ENCODE data around the gene HPCAL4. TPM values are rescaled to one million over a fixed set of nuclear protein-coding genes. Genes with fewer than 3 reads are reported as not detected.

Gene HPCAL4
- total RNA-seq (2014; rRNA removed; shearing (Covaris generic)) = 0.02 TPM in 1 of 2 replicates, not detected in the other
- polyA plus RNA-seq (2014; cell fraction: nucleus; rRNA removed) = not detected in 2 replicates

DNA sequence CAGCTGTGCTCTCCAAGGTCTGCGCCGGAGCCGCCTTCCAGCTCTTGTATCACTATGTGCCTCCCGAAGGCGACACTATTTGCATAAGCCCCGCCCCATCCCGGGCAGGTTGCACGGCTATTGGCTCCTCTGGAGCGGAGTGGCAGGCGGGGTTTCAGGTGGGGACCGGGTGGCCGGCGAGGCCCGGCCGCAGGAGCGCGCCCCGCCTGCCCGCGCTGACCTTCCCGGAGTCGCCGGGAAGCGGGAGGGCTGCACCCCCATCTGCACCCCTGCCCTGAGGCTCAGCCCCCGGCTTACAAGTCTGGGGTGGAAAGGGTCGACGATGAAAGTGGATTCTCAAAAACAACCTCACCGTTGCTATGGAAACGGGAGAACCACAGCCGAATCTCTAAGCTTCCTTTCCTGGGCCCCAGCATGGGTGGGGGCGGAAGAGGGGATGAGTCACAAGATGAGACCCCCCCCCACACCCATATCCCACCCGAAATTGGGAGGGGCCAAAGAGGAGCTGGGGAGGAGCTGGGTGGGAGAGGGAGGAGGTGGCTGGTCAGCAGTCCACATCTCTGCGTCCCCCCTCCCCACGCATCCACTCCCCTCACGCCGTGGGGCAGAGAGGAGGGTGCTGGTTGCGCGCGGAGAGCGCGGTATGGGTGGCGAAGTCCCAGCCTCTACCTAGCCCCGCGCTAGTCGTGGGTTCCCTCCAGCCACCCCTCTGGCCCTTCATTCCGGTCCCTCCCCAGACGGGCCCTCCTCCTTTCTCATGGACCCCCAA is at the start of gene HPCAL4:
Gene HPCAL4, minus strand, starts transcription at position 51 of the 769 bp plus-strand sequence. CDS start 6,830 bp downstream, outside the sequence.
- peak; percentile 84 for DNase-seq (ENCODE audit: extremely low read depth, low read depth)

DNA sequence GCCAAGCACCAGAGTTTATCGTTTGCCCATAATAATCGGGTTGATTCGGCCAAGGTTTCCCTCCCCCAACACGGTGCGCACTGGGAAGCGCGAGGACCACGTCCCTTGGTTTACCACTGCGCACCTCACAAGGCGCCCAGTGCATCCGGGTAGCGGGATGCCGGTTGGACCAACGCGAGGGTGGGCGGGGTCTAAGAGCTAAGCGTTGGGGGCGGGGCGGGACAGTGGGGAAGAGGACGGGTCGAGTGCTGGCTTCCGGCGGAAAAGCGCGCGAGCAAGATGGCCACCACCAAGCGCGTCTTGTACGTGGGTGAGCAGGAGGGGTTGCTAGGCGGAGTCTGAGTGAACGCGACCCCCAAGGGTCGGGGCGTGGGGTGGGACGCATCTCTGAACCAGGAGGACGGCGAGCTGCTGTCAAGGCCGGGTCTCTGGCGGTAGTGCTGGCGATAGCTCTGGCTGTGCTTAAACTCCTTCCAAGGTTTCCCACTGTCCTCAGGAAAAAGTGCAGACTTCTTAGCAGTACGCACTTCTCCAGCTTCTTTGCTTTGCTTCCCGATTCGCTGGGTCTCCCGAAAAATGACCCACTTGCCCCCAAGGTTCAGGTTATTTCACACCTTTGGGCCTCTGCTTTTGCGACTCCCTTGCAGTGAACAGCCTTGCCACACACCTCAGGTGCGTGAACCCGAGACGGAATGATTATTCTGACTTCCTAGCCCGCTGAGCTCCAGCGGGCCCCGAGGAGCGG is 47.6 kb upstream of the HPCAL4 start, which contains the start of gene PPIE:
Gene PPIE, plus strand, starts transcription at position 261 of the 745 bp plus-strand sequence. Its CDS starts 19 bp downstream, at position 280.
- DNase-seq (ENCODE audit: extremely low read depth, low read depth) = peak; percentile 85

DNA sequence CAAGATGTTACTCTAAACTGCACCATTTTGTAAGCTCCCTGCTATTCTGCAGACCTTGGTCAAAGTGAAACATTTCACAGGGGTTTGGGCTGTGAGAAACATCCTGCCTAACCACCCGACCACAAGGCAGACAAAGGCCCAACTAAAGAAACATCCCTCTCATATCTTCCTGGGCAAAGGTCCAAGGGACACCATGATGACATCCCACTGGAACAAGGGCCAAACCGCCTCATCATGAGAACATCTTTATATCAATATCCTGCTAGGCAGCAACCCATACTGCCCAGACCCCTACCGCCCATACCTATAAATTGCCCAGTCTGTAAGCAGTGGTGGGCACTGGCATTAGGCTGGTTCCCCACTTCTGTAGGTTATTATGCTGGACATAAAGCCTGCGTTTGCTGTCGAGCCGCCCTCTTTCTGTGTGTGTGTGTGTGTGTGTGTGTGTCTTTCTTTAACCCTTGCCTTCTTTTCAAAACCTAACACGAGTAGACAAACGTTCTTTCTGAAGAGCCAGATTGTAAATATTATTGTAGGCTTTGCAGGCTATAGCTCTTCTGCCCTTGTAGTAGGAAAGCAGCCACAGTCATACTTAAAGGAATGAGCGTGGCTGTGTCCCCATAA is 46.4 kb upstream of the HPCAL4 start:
- DNase-seq (ENCODE audit: extremely low read depth, low read depth) = no peak

DNA sequence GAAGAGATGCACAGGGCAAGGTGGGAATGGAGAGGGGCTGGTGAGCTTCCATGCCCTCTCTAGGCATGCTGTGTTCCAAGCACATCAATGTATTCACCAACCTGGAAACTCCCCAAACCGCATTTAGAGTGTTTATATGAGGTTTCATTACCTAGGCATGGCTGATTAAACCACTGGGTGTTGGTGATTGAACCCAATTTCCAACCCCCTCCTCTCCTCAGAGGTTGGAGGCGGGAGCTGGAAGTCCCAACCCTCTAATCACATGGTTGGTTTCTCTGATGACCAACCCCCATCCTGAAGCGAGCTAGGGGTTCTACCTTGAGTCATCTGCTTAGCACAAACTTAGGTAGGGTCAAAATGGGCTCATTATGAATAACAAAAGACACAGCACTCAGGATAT is 44.5 kb upstream of the HPCAL4 start:
- no peak for DNase-seq (ENCODE audit: extremely low read depth, low read depth)

DNA sequence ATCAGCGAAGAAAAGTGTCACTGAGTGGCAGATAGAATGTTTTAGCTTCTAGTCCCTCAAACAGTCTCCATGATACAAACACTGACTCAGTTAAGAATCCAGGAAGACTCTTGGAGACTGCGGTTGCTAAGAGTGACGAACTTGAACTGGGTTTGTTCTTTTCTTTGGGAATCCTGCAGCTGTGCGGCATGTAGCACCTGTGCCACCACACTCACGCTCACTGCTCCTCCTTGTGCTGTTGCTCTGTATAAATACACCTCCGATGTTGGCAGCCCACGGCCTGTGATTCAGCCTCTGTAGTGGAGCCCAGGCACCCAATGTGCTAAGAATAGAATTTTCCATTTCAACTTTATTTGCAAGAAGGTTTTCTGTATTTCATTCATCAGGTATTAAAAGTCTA is 41.9 kb upstream of the HPCAL4 start:
- no peak for DNase-seq (ENCODE audit: extremely low read depth, low read depth)

DNA sequence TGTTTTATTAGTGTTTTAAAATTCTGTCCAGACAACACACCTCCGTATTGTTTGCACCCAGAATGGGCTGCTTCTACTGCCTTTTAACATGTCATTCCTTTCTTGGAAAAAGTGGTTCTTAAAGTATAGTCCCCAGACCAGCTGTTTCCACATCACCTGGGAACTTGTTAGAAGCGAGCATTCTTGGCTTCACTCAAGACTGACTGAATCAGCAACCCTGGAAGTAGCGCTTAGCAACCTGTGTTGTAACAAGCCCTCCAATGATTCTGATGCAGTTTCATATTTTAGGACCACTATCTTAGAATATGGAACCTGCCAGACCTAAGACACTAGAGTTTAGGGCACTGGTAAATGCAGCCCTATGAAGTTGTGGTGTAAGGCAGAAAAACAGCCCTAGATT is 41.5 kb upstream of the HPCAL4 start:
- DNase-seq (ENCODE audit: extremely low read depth, low read depth) = no peak

DNA sequence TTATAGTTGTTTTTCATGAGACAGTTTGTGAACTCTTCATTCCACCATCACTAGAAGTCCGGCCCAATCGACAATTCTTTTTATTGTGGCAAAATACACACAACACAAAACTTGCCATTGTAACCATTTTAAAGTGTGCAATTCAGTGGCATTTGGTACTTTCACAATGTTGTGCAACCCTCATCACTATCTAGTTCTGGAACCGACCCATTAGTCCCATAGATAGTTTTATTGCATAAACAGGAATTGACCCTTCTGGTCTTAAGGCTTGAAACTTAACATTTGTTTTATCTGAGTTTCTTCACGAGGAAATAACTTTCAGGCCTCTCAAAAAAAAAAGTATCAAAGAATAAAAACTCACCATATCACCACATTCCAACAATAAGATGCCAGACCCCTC is 38.6 kb upstream of the HPCAL4 start:
- no peak for DNase-seq (ENCODE audit: extremely low read depth, low read depth)

DNA sequence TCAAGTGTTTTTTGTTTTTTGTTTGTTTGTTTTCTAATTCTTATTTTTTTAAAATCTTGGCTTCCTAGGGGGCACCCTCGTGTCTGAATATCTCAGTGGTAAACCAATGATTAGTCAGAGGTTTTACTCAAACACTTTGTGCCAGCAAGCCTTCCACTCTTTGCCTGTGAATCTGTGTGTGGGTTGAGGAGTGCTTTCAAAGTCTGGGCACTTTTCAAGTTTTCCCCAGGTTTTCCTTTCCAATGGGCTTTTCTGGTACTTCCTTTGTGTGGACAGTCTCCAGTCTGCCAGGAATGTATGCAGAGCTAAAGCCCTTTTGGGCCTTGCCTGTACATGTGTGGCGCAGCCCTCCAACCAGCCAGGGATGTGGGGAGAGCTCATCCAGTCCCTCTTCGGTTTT is 37.8 kb upstream of the HPCAL4 start:
- DNase-seq (ENCODE audit: extremely low read depth, low read depth) = no peak

DNA sequence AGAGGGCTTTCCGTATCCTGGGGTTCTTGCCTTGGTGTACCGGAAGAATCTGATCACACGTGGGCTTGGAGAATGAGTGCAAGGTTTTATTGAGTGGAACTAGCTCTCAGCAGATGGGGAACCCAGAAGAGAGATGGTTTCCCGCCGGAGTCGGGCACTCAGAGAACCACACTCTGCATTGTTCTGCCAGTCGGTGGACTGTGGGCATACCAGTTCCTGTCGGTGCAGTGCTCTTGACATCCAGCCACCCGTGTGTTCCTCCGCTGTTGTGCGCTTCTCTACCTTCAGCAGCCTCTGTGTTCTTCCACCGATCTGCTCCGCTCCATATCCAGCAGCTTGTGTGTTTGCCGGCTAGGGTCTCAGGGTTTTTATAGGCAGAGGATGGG is 36.7 kb upstream of the HPCAL4 start:
- DNase-seq (ENCODE audit: extremely low read depth, low read depth) = no peak

DNA sequence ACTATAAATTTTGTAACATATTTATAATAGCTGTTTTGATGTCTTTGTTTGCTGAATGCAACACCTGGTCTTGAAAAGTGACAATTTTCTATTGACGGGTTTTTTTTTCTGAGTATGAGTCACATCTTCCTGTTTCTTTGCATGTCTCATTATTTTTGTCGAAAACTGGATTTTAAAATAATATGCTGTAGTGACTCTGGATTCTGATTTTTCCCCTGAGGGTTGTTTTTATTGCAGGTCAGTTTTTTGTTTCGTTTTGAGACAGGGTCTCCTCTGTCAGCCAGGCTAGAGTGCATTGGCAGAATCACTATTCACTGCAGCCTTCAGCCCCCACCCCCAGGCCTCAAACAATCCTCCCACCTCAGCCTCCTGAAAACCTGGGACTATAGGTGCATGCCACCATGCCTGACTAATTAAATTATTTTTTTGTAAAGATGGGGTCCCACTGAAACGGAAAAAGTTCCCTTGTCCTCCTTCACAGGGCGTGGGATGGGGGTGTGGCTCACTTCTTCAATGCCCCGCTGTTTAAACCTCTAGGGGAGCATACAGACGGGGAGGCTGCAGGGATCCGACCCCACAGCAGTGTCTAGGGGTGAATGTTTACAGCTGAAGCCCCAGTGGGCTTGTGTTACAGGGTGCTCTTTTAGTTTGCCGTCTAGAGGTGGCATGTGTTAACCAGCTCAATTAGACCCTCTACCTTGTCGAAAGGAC is 36.1 kb upstream of the HPCAL4 start:
- DNase-seq (ENCODE audit: extremely low read depth, low read depth) = no peak

DNA sequence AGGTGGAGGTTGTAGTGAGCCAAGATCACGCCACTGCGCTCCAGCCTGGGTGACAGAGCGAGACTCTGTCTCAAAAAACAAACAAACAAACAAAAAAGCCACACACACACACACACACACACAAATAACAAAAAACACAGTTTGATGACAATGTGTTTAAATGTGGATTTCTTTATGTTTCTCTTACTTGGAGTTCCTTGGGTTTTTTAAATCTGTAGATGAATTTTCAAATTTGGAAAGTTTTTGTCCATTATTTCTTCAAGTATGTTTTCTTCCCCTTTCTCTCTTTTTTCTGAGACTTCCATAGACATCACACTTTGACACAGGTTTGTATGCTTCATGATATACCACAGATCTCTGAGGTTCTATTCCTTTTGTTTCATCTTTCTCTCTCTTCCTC is 35.4 kb upstream of the HPCAL4 start:
- no peak for DNase-seq (ENCODE audit: extremely low read depth, low read depth)

DNA sequence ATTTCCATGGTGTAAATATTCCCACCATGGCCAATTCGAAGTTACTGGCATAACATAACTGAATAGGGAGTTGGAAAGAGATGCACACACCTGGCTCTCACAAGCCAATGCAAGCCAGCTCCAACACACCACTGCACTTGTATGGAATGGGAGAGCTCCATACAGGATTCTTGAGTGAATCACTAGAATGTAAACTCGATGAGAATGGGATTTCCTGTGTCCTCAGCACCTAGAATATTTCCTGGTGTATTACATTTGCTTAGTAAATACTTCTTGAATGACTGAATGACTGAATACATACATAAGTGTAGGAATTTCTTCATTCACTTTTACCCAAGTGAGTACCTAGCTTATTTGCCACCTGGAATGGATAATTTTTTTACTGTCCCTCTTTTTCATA is 31.3 kb upstream of the HPCAL4 start:
- no peak for DNase-seq (ENCODE audit: extremely low read depth, low read depth)

DNA sequence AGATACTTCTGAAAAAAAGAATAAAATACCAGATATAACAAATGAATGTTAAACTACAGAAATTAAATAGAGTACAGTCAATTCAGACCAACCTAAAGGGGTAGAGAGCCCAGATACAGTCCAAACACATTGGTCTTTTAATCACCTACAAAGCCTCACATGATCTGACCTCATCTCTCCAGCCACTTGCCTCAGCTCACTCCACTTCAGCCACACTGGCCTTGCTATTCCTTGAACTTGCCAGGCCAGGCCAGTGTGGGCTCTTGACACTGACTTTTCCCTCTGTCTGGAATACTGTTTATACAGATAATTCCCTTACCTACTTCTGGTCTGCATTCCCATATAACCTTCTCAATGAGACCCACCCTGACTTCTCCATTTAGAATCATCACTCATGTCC is 30.4 kb upstream of the HPCAL4 start:
- no peak for DNase-seq (ENCODE audit: extremely low read depth, low read depth)

DNA sequence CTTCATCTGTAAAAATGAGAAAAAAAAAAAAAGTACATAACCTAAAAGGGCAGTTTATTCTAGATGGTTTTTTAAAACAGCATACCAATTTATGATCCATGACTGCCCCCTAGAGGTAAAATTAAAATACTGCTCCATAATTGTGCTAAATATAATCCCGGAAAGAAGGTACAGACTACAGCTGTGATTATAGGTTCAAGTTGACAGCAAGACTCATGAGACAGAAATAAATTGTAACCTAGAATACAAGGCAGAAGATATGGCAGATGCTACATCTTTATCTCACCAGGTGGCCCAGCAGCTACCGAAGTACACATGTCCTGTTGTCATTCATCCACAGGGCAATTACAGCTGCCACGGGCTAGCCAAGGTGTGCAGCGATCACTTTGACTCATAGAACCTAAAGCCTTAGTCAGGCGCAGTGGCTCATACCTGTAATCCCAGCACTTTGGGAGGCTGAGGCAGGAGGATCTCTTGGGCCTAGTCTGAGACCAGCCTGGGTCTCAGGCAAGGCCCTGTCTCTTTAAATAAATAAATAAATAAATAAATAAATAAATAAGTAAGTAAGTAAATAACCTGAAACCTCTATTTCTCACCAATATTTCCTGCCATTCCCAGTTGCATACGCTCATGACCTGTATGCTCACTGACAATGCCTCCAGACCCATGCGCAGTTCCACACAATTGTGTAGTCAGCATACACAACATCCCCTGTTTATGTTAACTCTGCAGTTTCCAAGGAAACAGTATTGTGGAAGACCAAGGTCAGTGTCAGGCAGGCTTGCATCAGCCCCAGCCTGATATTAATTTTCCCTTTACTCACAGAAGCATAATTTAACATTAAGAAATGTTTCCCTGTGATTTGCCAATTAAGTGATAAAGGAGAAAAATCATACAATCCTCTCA is 29.1 kb upstream of the HPCAL4 start:
- peak; percentile 54 for DNase-seq (ENCODE audit: extremely low read depth, low read depth)

DNA sequence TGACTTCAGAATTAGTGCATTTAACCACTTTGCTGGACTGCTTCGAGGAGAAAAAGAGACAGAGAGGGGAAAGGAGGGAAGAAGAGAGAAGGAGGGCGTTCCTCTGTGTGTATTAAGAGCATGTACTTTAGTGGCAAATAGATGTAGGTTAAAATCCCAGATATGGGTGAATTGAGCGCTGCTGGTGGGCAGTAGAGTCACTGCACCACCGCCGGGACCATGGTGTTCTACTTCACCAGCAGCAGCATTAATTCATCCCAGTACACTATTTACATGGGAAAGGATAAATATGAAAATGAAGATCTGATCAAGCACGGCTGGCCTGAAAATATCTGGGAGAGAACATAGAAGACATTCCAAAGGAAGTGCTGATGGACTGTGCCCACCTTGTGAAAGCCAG is 26.6 kb upstream of the HPCAL4 start:
- DNase-seq (ENCODE audit: extremely low read depth, low read depth) = no peak

DNA sequence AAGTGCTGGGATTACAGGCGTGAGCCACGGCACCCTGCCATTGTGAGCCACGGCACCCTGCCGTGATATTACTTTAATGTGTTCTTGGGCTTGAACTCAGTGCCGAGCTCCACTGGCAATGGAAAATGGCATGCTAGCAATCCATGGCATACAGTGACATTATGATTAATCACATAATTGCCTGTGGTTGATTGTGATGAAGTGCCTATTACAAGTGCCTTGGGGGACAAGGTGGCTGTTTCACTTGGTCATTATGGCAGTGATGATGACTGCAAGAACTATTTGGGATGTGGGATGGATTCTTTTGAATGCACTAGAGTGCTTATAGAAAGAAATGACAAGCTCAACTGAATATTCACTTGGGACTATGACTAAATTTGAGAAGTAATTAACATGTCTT is 22.3 kb upstream of the HPCAL4 start:
- no peak for DNase-seq (ENCODE audit: extremely low read depth, low read depth)

DNA sequence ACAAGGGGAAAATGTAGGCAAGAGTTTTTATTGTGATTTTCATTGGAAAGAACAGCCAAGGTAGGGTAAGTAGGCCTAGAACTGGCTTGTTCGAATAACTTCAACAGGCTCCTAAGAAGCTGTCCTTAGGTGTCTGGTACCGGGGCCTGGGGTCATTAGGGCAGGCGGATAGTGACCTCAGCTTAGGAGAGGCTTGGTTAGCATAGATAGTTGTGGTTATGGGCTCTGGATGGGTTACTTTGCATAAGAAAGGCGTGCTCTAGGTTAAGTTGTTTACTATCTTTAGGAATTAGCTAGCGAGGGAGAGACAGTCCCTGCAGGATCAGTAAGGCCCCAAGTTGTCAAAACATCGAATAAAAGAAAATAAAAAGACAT is 20.7 kb upstream of the HPCAL4 start:
- DNase-seq (ENCODE audit: extremely low read depth, low read depth) = no peak

DNA sequence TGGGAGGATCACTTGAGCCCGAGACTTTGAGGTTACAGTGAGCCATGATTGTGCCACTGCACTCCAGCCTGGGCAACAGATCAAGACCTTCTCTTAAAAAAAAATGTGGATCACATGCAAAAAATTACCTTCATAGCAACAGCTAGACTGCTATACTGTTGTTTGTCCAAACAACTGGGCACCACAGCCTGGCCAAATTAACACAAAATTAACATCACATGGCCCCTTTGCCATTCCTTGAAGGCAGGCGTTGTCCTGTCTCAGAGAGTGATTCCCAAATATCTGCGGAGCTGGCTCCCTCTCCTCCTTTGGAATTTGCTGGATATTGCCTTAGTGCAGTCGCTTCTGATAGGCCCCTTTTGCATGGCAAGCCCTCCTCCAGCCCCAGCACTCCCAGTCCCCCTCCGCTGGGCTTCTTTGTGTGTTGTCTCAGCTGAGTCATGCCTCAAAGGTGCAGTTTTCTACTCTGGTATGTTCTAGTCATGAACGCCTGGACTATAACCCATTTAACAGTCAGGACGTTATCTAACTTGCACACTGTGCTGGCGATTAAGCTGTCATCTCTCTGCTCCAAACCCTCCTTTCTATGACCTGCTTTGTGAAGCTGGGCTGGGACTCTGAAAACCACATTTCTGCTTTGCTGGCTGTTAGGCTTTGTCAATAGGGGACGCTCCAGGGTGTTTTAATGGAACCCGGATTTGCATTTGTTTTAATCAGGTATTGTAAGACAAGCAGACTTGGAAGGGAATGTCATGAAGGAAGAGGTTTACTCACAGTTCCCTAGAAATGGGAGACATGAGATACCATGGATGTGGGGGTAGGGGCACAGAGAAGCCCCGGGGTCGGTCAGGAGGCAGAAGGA is 20.1 kb upstream of the HPCAL4 start:
- no peak for DNase-seq (ENCODE audit: extremely low read depth, low read depth)

DNA sequence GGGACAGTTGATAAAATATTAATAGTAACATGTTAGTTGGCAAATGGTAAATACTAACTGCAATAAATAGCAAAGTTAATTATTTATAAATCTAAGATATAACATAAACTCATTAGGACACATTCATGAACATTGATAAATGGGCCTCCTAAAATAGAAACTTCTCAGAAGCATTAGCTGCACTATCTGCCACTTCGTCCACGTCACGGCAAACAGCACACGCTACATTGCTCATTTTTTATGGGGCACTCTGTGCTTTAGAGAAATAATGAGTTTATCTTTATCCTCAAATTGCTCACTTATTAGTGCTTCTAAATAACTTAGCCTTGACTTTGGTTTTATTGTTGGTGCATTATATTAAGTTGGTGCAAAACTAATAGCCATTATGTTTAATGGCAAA is 16.3 kb upstream of the HPCAL4 start:
- DNase-seq (ENCODE audit: extremely low read depth, low read depth) = no peak
